Activated T-cell treated with anti-CD3 and anti-CD28 coated beads for 1 hour (primary cell): ENCODE results near the gene YIF1A.
A peak's percentile ranks its signal among the peaks of the same experiment; 100 is the strongest.
"Not testable (repeated sequence)": the region's sequence is repeated elsewhere in the genome, so short reads cannot be mapped to it uniquely, and the experiment has no call there.

ENCODE experiments used
- DNase-seq: peaks from one replicate; pipeline ENCODE4 v3.0.0-alpha.2; 2020; ENCODE audit warnings: low read depth

YIF1A gene

DNA sequence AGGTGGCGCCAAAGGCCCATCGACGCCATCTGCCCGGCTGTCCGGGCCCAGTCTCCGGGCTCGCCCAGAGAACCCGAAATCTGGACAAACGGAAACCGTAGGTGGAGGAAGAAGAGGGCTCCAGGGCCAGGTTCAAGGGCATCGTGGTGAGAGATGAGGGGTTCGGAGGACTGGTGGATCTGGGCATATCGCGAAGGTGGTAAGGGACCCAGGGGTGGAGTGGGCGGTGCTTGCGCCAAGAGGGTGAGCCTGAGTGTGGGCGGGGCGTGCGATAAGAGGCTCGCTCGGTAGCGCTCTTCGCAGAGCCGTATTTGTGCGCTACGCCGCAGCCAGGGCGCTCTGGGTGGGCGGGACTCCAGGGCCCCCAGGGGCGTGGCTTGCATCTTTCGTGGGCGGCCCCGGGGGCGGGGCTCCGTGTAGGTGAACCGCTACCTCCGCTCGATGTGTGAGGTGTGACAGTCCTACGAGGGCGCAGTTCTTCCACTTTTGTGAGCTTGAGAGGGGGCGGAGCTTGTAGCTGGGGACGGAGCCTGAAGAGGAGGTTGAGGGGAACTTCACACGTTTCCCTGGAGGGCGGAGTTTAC lies 23.1 kb upstream of the YIF1A start:
- peak; percentile 99 for DNase-seq

- DNase-seq = no peak
Measured at GRCh38 chr11:66311470-66311964, 22.6 kb upstream of the YIF1A start.

DNA sequence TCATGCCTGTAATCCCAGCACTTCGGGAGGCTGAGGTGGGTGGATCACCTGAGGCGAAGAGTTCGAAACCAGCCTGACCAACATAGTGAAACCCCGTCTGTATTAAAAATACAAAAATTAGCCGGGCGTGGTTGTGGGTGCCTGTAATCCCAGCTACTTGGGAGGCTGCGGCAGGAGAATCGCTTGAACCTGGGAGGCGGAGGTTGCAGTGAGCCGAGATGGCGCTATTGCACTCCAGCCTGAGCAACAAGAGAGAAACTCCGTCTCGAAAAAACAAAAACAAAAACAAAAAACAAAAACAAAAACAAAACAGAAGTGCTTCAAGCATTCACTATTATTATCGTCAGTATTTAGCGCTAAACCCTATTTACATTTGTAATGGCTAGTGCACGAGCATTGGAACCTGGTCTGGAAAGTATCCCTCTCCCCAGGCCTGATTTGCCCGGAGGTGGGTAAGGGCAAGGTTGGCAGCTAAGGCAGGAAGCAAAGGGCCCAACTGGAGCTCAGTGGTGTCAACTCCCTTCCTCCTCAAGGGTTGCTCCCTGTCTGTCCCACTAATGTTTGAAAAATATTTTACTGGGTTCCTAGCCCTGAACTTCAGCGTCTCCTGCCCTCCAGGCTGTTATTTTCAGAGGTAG lies 22.0 kb upstream of the YIF1A start:
- DNase-seq = not testable (repeated sequence)

DNA sequence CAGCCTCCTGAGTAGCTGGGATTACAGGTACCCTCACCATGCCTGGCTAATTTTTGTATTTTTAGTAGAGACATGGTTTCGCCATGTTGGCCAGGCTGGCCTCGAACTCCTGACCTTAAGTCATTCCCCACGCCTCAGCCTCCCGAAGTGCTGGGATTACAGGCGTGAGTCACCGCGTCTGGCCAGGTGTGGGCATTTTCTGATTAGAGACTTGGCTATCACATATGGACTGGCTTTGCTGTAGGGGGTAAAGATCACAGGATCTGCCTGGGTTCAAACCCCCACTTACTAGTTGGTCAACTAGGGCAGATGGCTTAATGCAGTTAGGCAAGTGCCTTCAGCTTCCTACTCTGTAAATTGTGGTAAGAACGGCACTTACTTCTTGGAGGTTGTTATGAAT lies 21.4 kb upstream of the YIF1A start:
- no peak for DNase-seq

- DNase-seq = no peak
Measured at GRCh38 chr11:66309475-66309874, 20.5 kb upstream of the YIF1A start.

DNA sequence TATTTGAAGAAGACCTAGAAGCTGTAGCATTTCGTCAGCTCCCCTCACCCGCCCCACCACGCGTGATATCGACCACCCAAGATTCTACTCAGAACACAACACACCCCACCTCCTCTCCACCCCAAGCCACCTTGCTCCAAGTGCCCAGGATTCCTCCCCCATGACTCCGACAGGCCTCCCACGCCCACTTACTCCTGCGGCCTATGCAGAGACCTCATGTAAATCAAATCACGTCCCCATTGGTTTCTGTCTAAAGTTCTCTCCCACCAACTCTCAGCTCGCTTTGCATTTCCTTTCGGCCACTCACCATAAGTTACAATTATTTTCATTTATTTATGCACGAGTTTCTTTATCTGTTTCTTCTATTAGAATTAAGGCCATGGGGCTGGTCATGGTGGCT lies 13.7 kb upstream of the YIF1A start:
- no peak for DNase-seq

- no peak for DNase-seq
Measured at GRCh38 chr11:66299186-66299585, 10.2 kb upstream of the YIF1A start.

- DNase-seq = no peak
Measured at GRCh38 chr11:66297610-66298009, 8.7 kb upstream of the YIF1A start.

- no peak for DNase-seq
Measured at GRCh38 chr11:66294626-66295620, 6.0 kb upstream of the YIF1A start.

GRCh38 chr11:66293777-66294625 lies 5.1 kb upstream of the YIF1A start:
- DNase-seq = no peak

DNA sequence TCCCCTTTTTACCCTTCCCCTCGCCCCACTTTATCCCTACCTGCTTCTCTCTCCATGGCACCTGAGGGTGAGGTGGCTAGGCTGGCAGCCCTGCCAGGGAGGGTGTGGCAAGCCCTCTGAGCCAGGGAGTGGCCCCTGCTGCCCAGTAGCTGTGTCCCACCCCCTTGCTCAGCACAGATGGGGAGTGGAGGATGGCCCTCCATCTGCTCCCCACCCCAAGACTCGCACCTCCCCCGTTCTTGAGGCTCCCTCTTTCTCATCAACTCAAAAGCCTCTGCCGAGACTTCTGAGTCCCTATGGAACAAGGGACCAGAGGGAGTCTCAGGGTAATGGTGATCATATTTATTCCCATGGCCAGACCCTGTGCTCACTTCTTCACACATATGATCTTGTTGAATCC lies 4.4 kb upstream of the YIF1A start:
- DNase-seq = no peak

GRCh38 chr11:66292543-66293332 lies 3.8 kb upstream of the YIF1A start:
- no peak for DNase-seq

DNA sequence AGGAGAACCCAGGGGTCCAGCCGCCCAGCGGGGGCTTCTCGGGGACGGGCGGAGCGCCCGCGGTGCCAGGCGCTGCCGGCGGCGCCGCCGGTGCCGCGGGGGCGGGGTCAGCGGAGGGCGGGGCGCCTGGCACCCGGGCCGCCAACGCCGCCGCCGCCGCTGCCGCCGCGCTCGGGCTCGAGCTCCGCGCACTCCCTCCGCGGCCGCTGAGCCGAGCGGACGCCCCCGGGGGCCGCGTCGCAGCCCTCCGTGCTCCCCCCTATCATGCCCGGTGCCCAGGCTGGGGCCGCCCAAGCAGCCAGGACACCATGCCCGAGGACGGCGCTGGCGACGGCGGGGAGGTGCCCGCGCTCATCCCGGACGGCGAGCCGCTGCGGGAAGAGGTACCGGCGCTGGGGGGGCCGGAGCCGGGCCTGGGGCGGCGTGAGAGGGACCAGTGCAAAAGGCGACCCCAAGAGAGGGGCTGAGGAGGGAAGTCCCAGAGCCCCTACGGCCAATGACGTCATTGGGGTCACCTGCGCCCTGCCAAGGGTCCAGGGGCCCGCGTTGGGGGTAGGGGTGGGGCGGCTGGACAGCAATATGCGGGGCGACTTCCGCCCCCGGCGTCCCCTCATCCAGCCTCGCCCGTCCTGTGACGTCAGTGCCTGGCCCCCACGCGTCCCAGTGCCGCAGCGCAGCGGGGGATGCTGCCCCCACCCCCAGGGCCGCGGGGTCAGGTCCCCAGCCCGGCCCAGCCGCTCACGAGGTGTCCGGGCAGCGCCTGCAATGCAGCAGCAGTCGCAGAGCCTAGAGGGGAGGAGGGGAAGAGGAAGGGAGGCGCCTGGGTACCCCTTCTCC lies 3.0 kb upstream of the YIF1A start, which contains the start of gene TMEM151A:
TMEM151A (plus strand) TSS at position 189 of the 837 bp plus-strand sequence; CDS start at position 309, 120 bp downstream.
- no peak for DNase-seq

- no peak for DNase-seq
Measured at GRCh38 chr11:66291303-66291705, 2.4 kb upstream of the YIF1A start.

DNA sequence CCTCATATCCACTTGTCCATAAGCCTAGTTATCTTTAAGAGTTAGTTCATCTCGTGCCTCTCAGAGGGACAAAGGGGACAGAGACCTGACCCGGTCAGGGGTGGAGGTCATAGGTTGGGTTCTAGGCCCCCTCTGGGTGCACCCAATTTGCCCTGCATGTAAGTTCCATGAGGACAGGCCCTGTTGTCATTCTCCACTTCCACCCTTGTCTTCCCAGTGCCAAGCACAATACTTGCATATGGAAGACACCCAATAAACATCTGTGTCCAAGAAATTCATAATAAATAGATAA lies 1.3 kb upstream of the YIF1A start:
- DNase-seq = no peak

GRCh38 chr11:66289548-66290329 lies 796 bp upstream of the YIF1A start:
- peak; percentile 60 for DNase-seq

DNA sequence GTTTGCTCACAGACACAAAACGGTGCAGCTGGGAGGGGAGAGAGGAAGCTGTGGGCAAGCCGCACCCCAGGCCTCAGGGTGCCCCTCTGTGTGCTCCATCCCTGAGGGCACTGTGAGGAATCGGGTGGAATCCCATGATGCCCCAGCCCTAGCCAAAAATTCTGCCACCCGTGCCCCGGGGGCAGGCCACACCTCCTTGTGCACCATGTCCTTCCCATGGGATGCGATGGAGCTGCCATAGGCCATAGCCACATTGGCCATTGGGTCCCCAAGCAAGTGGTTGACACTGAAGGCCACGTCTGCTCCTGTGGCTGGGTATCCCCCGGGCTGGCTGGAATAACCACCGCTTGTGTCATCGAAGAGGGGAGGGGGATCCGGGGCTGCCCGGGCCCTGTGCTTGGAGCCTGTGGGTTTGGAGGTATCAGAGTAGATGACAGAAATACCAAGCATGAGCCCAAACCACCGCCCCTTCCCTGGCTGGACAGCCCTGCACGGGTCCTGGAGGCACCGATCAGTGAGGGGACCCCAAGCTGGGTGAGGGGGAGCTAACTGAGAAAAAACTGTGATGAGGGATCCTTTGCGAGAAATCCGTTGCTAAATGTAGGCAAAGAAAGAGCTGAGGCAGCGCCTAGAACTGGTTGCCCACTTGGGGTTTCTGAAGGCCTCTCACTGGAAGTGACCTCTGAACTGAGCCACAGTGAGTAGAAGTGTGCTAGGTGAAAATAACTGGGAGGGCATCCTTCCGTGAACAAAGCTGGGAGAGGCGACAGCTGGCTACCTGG lies 863 bp downstream of the YIF1A start:
- DNase-seq = no peak

GRCh38 chr11:66287211-66287888 lies 1.6 kb downstream of the YIF1A start:
- no peak for DNase-seq
